Smooth muscle cell (in vitro differentiated cells): ENCODE results near the gene SH3RF3. TPM values are rescaled to one million over a fixed set of nuclear protein-coding genes. Genes with fewer than 3 reads are reported as not detected.

Source experiments
- DNase-seq: peaks from one replicate; lab custom pipeline; 2025; ENCODE audit not compliant: unreplicated experiment; lab: John Stamatoyannopoulos, UW
- H2AFZ ChIP-seq: fragments of 200-600 bp; sonication (generic); 2 replicates; pipeline ENCODE4 v1.6.0; 2016; ENCODE audit warnings: antibody characterized with exemption, low read depth, mild to moderate bottlenecking
- H3F3A ChIP-seq: fragments of 200-600 bp; sonication (generic); 2 replicates; pipeline ENCODE4 v1.6.0; 2017; ENCODE audit warnings: antibody characterized with exemption, low read depth
- H3K27ac ChIP-seq: fragments of 200-600 bp; sonication (generic); 2 replicates; pipeline ENCODE4 v1.5.1; 2016; ENCODE audit warnings: low read depth, mild to moderate bottlenecking
- H3K27me3 ChIP-seq: fragments of 200-600 bp; sonication (generic); 2 replicates; pipeline ENCODE4 v1.6.1; 2016; ENCODE audit warnings: low read depth, mild to moderate bottlenecking
- H3K36me3 ChIP-seq: fragments of 200-600 bp; sonication (generic); 2 replicates; pipeline ENCODE4 v1.5.1; 2016; ENCODE audit warnings: low read depth
- H3K4me1 ChIP-seq: fragments of 200-600 bp; sonication (generic); 2 replicates; pipeline ENCODE4 v1.5.1; 2016; ENCODE audit warnings: low read depth
- H3K4me2 ChIP-seq: fragments of 200-600 bp; sonication (generic); 2 replicates; pipeline ENCODE4 v1.6.0; 2016; ENCODE audit warnings: mild to moderate bottlenecking
- H3K4me3 ChIP-seq: fragments of 200-600 bp; sonication (generic); 2 replicates; pipeline ENCODE4 v1.5.1; 2016; ENCODE audit warnings: mild to moderate bottlenecking
- H3K79me2 ChIP-seq: fragments of 200-600 bp; sonication (generic); 2 replicates; pipeline ENCODE4 v1.6.0; 2016; ENCODE audit warnings: low read depth, mild to moderate bottlenecking
- H3K9ac ChIP-seq: fragments of 200-600 bp; sonication (generic); 2 replicates; pipeline ENCODE4 v1.6.0; 2016; ENCODE audit warnings: low read depth
- H3K9me3 ChIP-seq: fragments of 200-600 bp; sonication (generic); replicated peaks from 2 replicates; pipeline ENCODE4 v1.5.1; 2016; ENCODE audit warnings: low read depth
- H4K20me1 ChIP-seq: fragments of 200-600 bp; sonication (generic); 2 replicates; pipeline ENCODE4 v1.6.0; 2016; ENCODE audit warnings: low read depth
- WGBS: methylation state at CpG from one replicate; pipeline ENCODE4 v1.1.7; 2016; ENCODE audit warnings: low lambda C conversion rate; 5-methylcytosine and 5-hydroxymethylcytosine counted together
- polyA plus RNA-seq: library from polyadenylated mRNA; unstranded; fragments of >200 nt; fragmentation: Nextera tagmentation; extraction: Ambion mirVana; gene quantifications from 2 replicates; pipeline ENCODE4 v1.2.1, GENCODE V29; 2016
- total RNA-seq: library from RNA; depleted of rRNA; stranded (reverse); fragments of >200 nt; gene quantifications from 2 replicates; pipeline ENCODE4 v1.2.3, GENCODE V29; 2014
- TF ChIP-seq, protein P1 (sequence below): fragments of 200-600 bp; sonication (generic); IDR thresholded peaks from 2 replicates; pipeline ENCODE4 v1.5.1; 2017; ENCODE audit warnings: borderline replicate concordance, mild to moderate bottlenecking, antibody characterized with exemption; ENCODE audit not compliant: insufficient read depth, poor library complexity, severe bottlenecking

Gene SH3RF3
- total and polyA plus RNA-seq, 2 experiments from 2014 or later: 6.6 to 11.8 TPM

DNA sequence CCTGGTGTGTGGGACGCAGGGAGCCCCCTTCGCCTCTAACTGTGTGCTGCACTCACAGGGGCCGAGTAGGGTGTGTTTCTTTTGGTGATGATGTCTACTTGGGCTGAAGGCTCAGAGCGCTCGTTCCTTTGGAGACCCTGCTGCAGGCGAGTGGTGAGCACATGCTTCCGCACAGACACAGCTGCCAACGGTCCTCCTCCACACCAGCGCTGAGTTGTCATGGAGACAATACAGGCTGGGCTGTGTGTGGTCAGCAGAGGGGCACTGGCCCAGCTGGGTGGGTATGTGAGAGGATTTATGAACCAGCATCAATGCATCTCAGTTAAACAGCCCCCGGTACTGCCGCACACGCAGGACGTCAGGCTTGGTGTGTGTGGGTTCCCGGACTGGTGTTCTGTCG lies 143.5 kb downstream of the SH3RF3 start:
- H4K20me1 ChIP-seq: peaks cover 69% of the 10 kb centered on the region
- H2AFZ ChIP-seq: no peak overlapping the region
- H3K9me3 ChIP-seq: no peaks in the 10 kb centered on the region
- peaks cover 2% of the 10 kb centered on the region for H3K4me1 ChIP-seq
- no peak overlapping the region for H3K4me3 ChIP-seq
- no peaks in the 10 kb centered on the region for H3K27me3 ChIP-seq
- no peak overlapping the region for H3K4me2 ChIP-seq
- 91% methylated on average over 15 of the region's 15 CpGs for WGBS
- no peak overlapping the region for H3K9ac ChIP-seq
- no peaks in the 10 kb centered on the region for H3K36me3 ChIP-seq
- H3F3A ChIP-seq: no peaks in the 10 kb centered on the region
- DNase-seq: no peak
- no peak overlapping the region for H3K27ac ChIP-seq
- TF ChIP-seq, protein P1, sequence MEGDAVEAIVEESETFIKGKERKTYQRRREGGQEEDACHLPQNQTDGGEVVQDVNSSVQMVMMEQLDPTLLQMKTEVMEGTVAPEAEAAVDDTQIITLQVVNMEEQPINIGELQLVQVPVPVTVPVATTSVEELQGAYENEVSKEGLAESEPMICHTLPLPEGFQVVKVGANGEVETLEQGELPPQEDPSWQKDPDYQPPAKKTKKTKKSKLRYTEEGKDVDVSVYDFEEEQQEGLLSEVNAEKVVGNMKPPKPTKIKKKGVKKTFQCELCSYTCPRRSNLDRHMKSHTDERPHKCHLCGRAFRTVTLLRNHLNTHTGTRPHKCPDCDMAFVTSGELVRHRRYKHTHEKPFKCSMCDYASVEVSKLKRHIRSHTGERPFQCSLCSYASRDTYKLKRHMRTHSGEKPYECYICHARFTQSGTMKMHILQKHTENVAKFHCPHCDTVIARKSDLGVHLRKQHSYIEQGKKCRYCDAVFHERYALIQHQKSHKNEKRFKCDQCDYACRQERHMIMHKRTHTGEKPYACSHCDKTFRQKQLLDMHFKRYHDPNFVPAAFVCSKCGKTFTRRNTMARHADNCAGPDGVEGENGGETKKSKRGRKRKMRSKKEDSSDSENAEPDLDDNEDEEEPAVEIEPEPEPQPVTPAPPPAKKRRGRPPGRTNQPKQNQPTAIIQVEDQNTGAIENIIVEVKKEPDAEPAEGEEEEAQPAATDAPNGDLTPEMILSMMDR: no peak
- H3K79me2 ChIP-seq: peaks cover 49% of the 10 kb centered on the region

DNA sequence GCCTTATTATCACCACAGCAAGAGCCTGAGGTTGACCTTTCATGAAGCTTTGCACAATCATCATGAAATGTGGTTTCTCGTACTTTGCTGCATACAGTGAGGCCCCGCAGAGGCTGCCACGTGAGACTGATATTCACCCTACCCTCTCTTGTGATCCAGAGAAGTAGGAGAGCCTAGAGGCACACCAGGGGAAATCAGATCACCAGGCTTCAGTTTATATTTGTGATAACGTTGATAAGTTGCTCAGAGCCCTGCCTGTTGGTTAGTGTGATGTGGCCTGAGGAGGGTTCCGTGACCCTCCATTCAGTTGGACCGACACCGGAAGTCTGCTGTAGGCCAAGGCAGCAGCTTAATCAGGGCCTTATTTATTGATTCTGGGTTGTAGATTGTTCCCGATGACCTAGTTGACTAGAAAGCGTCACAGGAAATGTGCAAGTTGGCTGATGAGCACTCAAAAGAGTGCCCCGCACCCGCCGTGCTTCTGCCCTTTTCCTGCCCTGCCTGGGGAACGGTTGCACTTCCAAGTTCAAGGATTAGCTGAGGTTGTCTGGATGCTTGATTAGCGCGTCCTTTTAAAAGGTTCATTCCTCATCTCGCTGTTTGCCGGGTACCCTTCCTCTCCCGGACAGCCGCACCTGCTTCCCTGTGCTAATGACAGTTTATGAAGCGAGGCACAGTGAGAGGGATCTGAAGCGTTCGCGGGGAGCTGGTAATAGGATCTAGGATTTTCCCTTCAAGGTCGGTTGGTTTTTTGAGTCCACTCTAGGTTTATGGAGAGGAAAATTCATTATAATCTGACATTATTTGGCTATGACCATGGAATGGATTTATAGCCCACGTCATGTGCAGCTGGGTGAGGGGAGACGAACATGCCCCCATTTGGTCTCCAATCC lies 146.4 kb downstream of the SH3RF3 start:
- Histone ChIP-seq H3K36me3 (no peaks in the 10 kb centered on the region), H3F3A (no peaks in the 10 kb centered on the region), H2AFZ (no peak overlapping the region), H3K4me2 (no peak overlapping the region), H3K27me3 (no peaks in the 10 kb centered on the region), H3K9ac (no peak overlapping the region), H4K20me1 (peaks cover 47% of the 10 kb centered on the region), H3K27ac (no peak overlapping the region), H3K9me3 (no peaks in the 10 kb centered on the region), H3K79me2 (peaks cover 52% of the 10 kb centered on the region), H3K4me3 (no peak overlapping the region), H3K4me1 (no peaks in the 10 kb centered on the region)
- whole genome bisulfite sequencing: 87% methylated on average over 26 of the region's 26 CpGs
- TF ChIP-seq, protein P1: no peak
- DNase-seq: no peak

DNA sequence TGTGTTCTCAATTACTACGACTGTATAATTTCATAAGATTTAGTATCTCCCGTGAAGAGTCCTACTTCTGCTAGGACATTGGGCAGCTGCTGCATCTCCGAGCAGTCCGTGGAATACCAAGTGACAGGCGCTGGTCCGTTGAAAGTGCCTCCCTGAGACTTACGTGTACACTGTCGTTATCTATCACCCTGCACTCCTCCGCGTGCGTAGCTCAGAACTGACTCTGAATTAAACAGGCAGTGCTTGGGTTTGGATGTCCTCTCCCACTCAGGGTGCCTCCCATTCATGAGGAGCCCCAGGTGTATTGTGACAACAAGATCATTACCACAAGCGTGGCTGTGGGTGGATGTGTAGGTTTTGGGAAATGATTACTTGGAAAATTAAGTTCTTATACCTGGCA lies 148.4 kb downstream of the SH3RF3 start:
- peaks cover 49% of the 10 kb centered on the region for H3K79me2 ChIP-seq
- no peaks in the 10 kb centered on the region for H3K36me3 ChIP-seq
- H3K4me3 ChIP-seq: no peak overlapping the region
- TF ChIP-seq, protein P1: no peak
- H3F3A ChIP-seq: no peaks in the 10 kb centered on the region
- 87% methylated on average over 12 of the region's 12 CpGs for WGBS
- no peak overlapping the region for H3K4me2 ChIP-seq
- no peak overlapping the region for H2AFZ ChIP-seq
- no peak overlapping the region for H3K27ac ChIP-seq
- no peak overlapping the region for H3K9ac ChIP-seq
- H3K4me1 ChIP-seq: no peaks in the 10 kb centered on the region
- no peak for DNase-seq
- H4K20me1 ChIP-seq: peaks cover 54% of the 10 kb centered on the region
- H3K27me3 ChIP-seq: no peaks in the 10 kb centered on the region
- H3K9me3 ChIP-seq: no peaks in the 10 kb centered on the region
